ENCODE measurements around the gene COA1.

DNA sequence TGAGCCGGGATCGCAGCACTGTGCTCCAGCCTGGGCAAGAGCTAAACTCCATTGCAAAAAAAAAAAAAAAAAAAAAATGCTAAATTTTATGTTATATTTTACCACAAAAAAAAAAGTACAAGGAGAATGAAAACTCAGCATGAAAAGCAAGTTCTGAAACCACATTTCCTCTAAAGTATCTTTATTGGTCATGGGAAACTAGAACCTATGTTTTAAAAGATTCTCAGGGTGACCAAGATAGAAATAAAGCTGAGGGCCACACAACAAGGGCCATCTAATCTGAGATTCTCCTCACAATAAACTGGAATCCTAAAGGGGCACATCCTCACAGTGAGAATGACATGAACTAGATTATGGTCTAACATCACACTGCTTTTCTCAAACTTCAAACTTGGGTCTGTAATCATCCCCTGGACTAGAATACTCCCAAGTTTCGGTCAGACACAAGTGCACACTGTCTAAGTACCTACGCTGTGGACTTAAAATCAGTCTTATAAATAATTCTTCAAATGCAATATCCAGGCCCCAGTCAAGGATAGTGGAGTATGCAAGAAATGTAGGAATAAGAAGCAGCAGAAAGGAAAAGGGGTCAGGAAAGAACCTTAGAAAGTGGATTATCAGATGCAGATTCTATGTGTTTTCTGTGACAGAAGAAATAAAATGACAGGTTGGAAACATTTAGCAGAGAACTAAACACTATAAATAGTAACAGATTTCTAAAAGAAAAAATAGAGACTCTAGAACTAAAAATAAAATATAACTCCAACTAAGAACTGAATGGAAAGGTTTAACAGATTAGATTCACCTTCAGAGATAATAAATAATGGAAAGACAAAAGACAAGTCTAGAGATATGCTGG, 49.9 kb downstream of the COA1 start:
- TF ChIP-seq POLR2AphosphoS5 (IDR thresholded peaks at IDR 0.05; ENCODE audit: borderline replicate concordance, low read depth, low read length) = no peak
- no peak for TF ChIP-seq EZH2 (IDR thresholded peaks at IDR 0.05)

Measured in SK-N-MC (cell line).